ENCODE results near the gene SGPP2. TPM values are rescaled to one million over a fixed set of nuclear protein-coding genes. Genes with fewer than 3 reads are reported as not detected.

The SGPP2 gene
- total and polyA plus RNA-seq, 2 donors (not counting 3 experiments of a cell fraction or from before 2014, with no cell fraction given), result not detected

- BruUV-seq (replicated peaks), result no TSS peak
- DNase-seq (ENCODE audit: low read depth, low spot score) (no peak), FAIRE-seq (no peak)
- H3K4me3 ChIP-seq (replicated peaks in 1 of 3; ENCODE audit: insufficient read depth in 1 of 3, low read depth in 1 of 3, low read length in 3 of 3), result no peak overlapping the region
- H3K4me1 ChIP-seq (ENCODE audit: control insufficient read depth, extremely low read depth, insufficient read depth, low read length), result no peaks in the 10 kb centered on the region
- no peaks in the 10 kb centered on the region for H3K9me3 ChIP-seq (replicated peaks; ENCODE audit: control insufficient read depth, insufficient read depth, low read length)
- no peak overlapping the region for H3K9ac ChIP-seq (replicated peaks; ENCODE audit: extremely low read depth, insufficient read depth, low read length)
- intact Hi-C loops (cut with micrococcal nuclease) (no loop called here), dilution Hi-C loops (cut with MboI; ENCODE audit: extremely low pct_ligation_motif_present, low sequenced_read_pairs) (no loop called here)
- H3K79me2 ChIP-seq (ENCODE audit: control insufficient read depth, insufficient read depth, low read length), result no peaks in the 10 kb centered on the region
- no peak overlapping the region for H2AFZ ChIP-seq (ENCODE audit: low read depth, low read length)
- TF ChIP-seq MAX (IDR thresholded peaks at IDR 0.05; ENCODE audit: insufficient read depth, insufficient read length) (no peak), GATA2 (IDR thresholded peaks at IDR 0.05; ENCODE audit: insufficient read depth, insufficient read length, low read depth, low read length) (no peak), POLR2A (IDR thresholded peaks at IDR 0.05; ENCODE audit: low read depth, low read length) (no peak), MYC (IDR thresholded peaks at IDR 0.05; ENCODE audit: low read depth, low read length) (no peak), JUN (IDR thresholded peaks at IDR 0.05; ENCODE audit: borderline replicate concordance, insufficient read depth, insufficient read length, low read depth) (no peak), EZH2 (IDR thresholded peaks at IDR 0.05; ENCODE audit: borderline replicate concordance, low read depth, low read length, severe bottlenecking) (no peak), POLR2AphosphoS5 (IDR thresholded peaks at IDR 0.05; ENCODE audit: insufficient read depth, low read depth, low read length) (no peak)
- H3K27me3 ChIP-seq (ENCODE audit: control insufficient read depth in 2 of 2, insufficient read depth in 2 of 2, low read length in 2 of 2), result no peaks in the 10 kb centered on the region
- CTCF ChIA-PET, result interaction anchor here (2.4 kb wide), 1 partner anchor 80 kb away, joined by 10 read pairs; no protein-coding TSS in a partner anchor
- POLR2A ChIA-PET, result no interaction called here
- no peaks in the 10 kb centered on the region for H4K20me1 ChIP-seq (replicated peaks; ENCODE audit: control insufficient read depth, extremely low read depth, insufficient read depth, low read length)
- no peaks in the 10 kb centered on the region for H3K9me1 ChIP-seq (replicated peaks; ENCODE audit: control insufficient read depth, extremely low read depth, insufficient read depth, low read length)
- no peaks in the 10 kb centered on the region for H3K36me3 ChIP-seq (ENCODE audit: control insufficient read depth in 2 of 2, extremely low read depth in 1 of 2, insufficient read depth in 2 of 2, low read length in 2 of 2)
- H3K27ac ChIP-seq (ENCODE audit: insufficient read depth, low read depth, low read length), result no peak overlapping the region
- no peak overlapping the region for H3K4me2 ChIP-seq (ENCODE audit: insufficient read depth, low read length)
Measured at GRCh38 chr2:222398446-222398885, 25.9 kb upstream of the SGPP2 start.

GRCh38 chr2:222399038-222399783 lies 25.1 kb upstream of the SGPP2 start:
- Histone ChIP-seq H3K4me3 (replicated peaks in 1 of 3; ENCODE audit: insufficient read depth in 1 of 3, low read depth in 1 of 3, low read length in 3 of 3) (no peak overlapping the region), H3K27me3 (ENCODE audit: control insufficient read depth in 2 of 2, insufficient read depth in 2 of 2, low read length in 2 of 2) (no peaks in the 10 kb centered on the region), H3K36me3 (ENCODE audit: control insufficient read depth in 2 of 2, extremely low read depth in 1 of 2, insufficient read depth in 2 of 2, low read length in 2 of 2) (no peaks in the 10 kb centered on the region), H3K9me3 (replicated peaks; ENCODE audit: control insufficient read depth, insufficient read depth, low read length) (no peaks in the 10 kb centered on the region), H3K27ac (ENCODE audit: insufficient read depth, low read depth, low read length) (no peak overlapping the region), H3K9ac (replicated peaks; ENCODE audit: extremely low read depth, insufficient read depth, low read length) (no peak overlapping the region), H3K79me2 (ENCODE audit: control insufficient read depth, insufficient read depth, low read length) (no peaks in the 10 kb centered on the region), H3K9me1 (replicated peaks; ENCODE audit: control insufficient read depth, extremely low read depth, insufficient read depth, low read length) (no peaks in the 10 kb centered on the region), H3K4me1 (ENCODE audit: control insufficient read depth, extremely low read depth, insufficient read depth, low read length) (no peaks in the 10 kb centered on the region), H4K20me1 (replicated peaks; ENCODE audit: control insufficient read depth, extremely low read depth, insufficient read depth, low read length) (no peaks in the 10 kb centered on the region), H3K4me2 (ENCODE audit: insufficient read depth, low read length) (no peak overlapping the region), H2AFZ (ENCODE audit: low read depth, low read length) (no peak overlapping the region)
- dilution Hi-C loops (cut with MboI; ENCODE audit: extremely low pct_ligation_motif_present, low sequenced_read_pairs) (no loop called here), intact Hi-C loops (cut with micrococcal nuclease) (no loop called here)
- DNase-seq (ENCODE audit: low read depth, low spot score) (no peak), FAIRE-seq (no peak)
- CTCF ChIA-PET, result interaction anchor here (1.0 to 2.4 kb wide), 2 partner anchors 8 to 81 kb away, joined by 3 to 10 read pairs; no protein-coding TSS in a partner anchor
- TF ChIP-seq JUN (IDR thresholded peaks at IDR 0.05; ENCODE audit: borderline replicate concordance, insufficient read depth, insufficient read length, low read depth) (no peak), GATA2 (IDR thresholded peaks at IDR 0.05; ENCODE audit: insufficient read depth, insufficient read length, low read depth, low read length) (no peak), EZH2 (IDR thresholded peaks at IDR 0.05; ENCODE audit: borderline replicate concordance, low read depth, low read length, severe bottlenecking) (no peak), CTCF (IDR thresholded peaks at IDR 0.05; ENCODE audit: extremely low read depth in 1 of 2, insufficient read depth in 1 of 2, low read depth in 1 of 2, low read length in 2 of 2) (no peak), MYC (IDR thresholded peaks at IDR 0.05; ENCODE audit: low read depth, low read length) (no peak), MAX (IDR thresholded peaks at IDR 0.05; ENCODE audit: insufficient read depth, insufficient read length) (no peak), FOS (IDR thresholded peaks at IDR 0.05; ENCODE audit: borderline replicate concordance, insufficient read depth, low read length) (no peak), POLR2A (IDR thresholded peaks at IDR 0.05; ENCODE audit: low read depth, low read length) (no peak), POLR2AphosphoS5 (IDR thresholded peaks at IDR 0.05; ENCODE audit: insufficient read depth, low read depth, low read length) (no peak)
- POLR2A ChIA-PET, result no interaction called here
- BruUV-seq (replicated peaks), result no TSS peak
